GM12891 (cell line): ENCODE measurements around the gene THBS1.

Experiments
- DNase-seq: peaks from one replicate; pipeline ENCODE4 v3.0.0; 2011; ENCODE audit warnings: low spot score; ENCODE audit not compliant: insufficient read length
- FAIRE-seq: peaks from 2 replicates; lab custom pipeline; 2011; peaks lifted over from hg19 to GRCh38; lab: Jason Lieb, UNC
- PAX5 ChIP-seq: IDR thresholded peaks from 2 replicates; pipeline ENCODE4 v1.6.1; 2011; ENCODE audit warnings: low read length, moderate library complexity, mild to moderate bottlenecking; ENCODE audit not compliant: insufficient read depth, severe bottlenecking
- POLR2A ChIP-seq: IDR thresholded peaks from 2 replicates; pipeline ENCODE4 v1.6.1; 2011; ENCODE audit warnings: low read depth, low read length, control low read depth
- POLR2AphosphoS5 ChIP-seq: IDR thresholded peaks from 2 replicates; pipeline ENCODE4 v1.6.1; 2011; ENCODE audit warnings: low read depth, low read length, control low read depth
- POU2F2 ChIP-seq: IDR thresholded peaks from 2 replicates; pipeline ENCODE4 v1.6.1; 2011; ENCODE audit warnings: low read depth, mild to moderate bottlenecking, control low read depth, low read length, moderate library complexity
- SPI1 ChIP-seq: IDR thresholded peaks from 2 replicates; pipeline ENCODE4 v1.6.1; 2011; ENCODE audit warnings: low read depth, low read length, control low read depth
- TAF1 ChIP-seq: IDR thresholded peaks from 2 replicates; pipeline ENCODE4 v1.6.1; 2011; ENCODE audit warnings: low read depth, low read length, control low read depth

Gene THBS1

GRCh38 chr15:39582977-39583595 is 2.2 kb downstream of the THBS1 start:
- TF ChIP-seq POLR2AphosphoS5 (no peak), POU2F2 (no peak), SPI1 (no peak), PAX5 (no peak), POLR2A (no peak)
- no peak for FAIRE-seq

GRCh38 chr15:39583596-39584265 is 2.9 kb downstream of the THBS1 start:
- TF ChIP-seq POLR2A (no peak), PAX5 (no peak), TAF1 (no peak), SPI1 (no peak), POLR2AphosphoS5 (no peak), POU2F2 (no peak)
- FAIRE-seq (no peak), DNase-seq (no peak)

More at GRCh38 chr15:39582977-39583595, 2.2 kb downstream of the THBS1 start:
- no peak for DNase-seq

DNA sequence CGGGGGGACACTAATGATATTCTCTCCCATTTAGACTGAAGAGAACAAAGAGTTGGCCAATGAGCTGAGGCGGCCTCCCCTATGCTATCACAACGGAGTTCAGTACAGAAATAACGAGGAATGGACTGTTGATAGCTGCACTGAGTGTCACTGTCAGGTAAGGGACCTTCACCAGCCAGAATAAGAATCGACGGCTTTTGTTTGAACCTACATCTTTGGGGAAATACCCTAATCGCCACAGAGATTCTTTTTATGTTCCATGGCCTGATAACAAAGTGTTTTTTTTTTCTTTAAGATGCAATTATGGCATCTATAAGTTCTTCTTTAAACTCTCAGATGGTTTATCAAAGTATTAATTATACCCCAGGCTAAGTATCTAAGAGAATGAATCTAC is 3.4 kb downstream of the THBS1 start:
- no peak for DNase-seq
- TF ChIP-seq POU2F2 (no peak), POLR2AphosphoS5 (no peak), POLR2A (no peak), PAX5 (no peak), SPI1 (no peak), TAF1 (no peak)
- no peak for FAIRE-seq

DNA sequence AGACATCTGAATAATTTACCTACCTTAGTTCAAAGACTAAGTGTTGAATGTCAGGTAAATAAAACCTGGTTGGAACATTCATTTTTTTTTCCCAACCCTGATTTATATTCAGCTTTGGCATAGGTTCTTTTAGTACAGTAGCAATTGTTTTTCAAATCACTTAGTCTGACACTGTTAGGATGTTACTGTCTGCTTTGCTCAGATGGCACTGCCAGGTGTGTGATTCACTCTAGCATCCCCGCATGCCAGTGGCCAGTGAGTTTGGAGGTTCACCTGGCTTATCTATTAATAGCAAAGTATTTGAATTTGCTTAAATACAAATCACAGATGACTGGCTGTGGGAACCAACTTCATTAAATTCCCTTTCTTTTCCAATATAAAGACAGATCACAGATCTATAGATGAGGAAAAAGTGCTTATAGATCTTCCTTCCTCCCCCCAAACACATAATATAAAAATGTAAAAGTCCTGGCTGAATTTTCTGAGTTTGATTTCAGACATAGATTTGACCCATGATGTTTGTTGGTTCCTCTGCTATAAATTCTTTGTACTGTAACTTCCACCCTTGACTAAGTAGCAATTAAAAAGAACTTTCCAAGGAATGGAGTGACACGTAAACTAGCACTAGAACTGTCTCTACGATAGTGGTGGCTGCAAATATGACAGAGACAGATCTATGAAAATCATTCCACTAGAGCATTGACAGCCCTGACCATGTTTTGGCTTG is 3.9 kb downstream of the THBS1 start:
- DNase-seq (no peak), FAIRE-seq (no peak)
- TF ChIP-seq POLR2A = no peak
- no peak for TF ChIP-seq TAF1
- TF ChIP-seq PAX5 = no peak
- no peak for TF ChIP-seq POU2F2
- no peak for TF ChIP-seq SPI1

GRCh38 chr15:39585389-39585841 is 4.5 kb downstream of the THBS1 start:
- no peak for FAIRE-seq
- no peak for DNase-seq
- no peak for TF ChIP-seq TAF1
- TF ChIP-seq SPI1 = no peak
- no peak for TF ChIP-seq POLR2A
- TF ChIP-seq PAX5 = no peak
- TF ChIP-seq POLR2AphosphoS5 = no peak
- TF ChIP-seq POU2F2 = no peak

DNA sequence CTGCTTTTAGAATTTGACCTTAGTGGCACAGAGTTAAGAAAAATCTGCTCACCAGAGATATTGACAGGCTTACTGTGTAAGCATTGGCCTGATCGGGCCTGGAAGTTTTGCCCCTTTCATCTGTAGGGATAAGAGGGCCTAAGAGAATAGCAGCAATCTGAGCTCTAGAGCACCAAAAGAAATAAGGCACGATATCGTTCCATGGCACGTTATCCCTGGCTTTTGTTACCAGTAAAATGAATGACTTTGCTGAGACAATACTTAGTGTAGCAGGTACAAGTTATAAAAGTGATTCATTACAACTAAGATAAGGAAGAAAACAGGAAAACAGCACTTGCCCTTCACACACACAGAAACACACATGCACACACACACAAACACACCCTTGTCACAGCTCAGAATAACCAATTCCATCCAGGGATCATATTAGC is 5.0 kb downstream of the THBS1 start:
- TF ChIP-seq POLR2AphosphoS5 = no peak
- TF ChIP-seq POLR2A = no peak
- no peak for TF ChIP-seq SPI1
- TF ChIP-seq TAF1 = no peak
- TF ChIP-seq POU2F2 = no peak
- no peak for TF ChIP-seq PAX5
- DNase-seq (no peak), FAIRE-seq (no peak)

DNA sequence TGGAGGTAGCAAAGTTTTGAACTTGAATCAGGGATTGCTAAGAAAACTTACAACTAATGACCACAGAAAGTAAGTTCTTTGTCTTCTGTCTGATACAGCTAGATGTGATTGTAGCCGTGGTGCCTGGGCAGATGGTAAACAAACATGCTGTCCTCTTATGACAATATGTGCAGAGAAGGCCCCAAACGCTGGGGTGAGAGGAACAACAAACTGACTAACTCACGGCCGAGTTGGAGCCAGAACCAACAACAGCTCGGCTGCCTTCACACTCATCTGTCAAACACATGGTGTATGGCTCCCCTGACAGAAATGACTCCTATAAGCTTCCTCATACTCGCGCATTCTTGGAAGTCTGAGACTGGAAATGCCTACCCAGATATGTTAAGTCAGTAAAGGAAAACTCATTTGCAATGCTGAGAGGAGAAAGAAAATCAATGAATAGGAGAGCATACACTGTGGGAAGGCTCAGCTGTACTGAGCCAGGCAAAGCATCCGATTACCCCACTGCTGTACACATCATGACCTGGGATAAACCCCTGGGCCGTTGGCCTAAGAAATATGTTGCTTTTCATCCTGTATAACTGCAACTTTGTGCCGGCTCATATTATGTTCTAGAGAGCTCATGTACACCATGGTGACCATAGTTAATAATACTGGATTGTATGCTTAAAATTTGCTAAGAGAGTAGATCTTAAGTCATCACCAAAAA is 5.7 kb downstream of the THBS1 start:
- no peak for TF ChIP-seq PAX5
- no peak for TF ChIP-seq SPI1
- no peak for TF ChIP-seq POLR2AphosphoS5
- no peak for TF ChIP-seq POLR2A
- TF ChIP-seq TAF1 = no peak
- no peak for TF ChIP-seq POU2F2
- DNase-seq = no peak
- FAIRE-seq = no peak

GRCh38 chr15:39587096-39587721 is 6.3 kb downstream of the THBS1 start:
- FAIRE-seq (no peak), DNase-seq (no peak)
- no peak for TF ChIP-seq POLR2A
- no peak for TF ChIP-seq POLR2AphosphoS5
- TF ChIP-seq PAX5 = no peak
- TF ChIP-seq TAF1 = no peak
- no peak for TF ChIP-seq SPI1
- no peak for TF ChIP-seq POU2F2
